Thyroid gland (tissue), 4 donors: ENCODE measurements around the gene PXN.

Source experiments
- CTCF ChIP-seq, 6 experiments: fragments of 200-600 bp in 3 of 6; fragments of 450-650 bp in 3 of 6; sonication (generic) in 3 of 6; IDR thresholded peaks; one replicate each; pipeline ENCODE4 v1.5.1; 2016 to 2019; ENCODE audit warnings: antibody characterized with exemption in 6 of 6, mild to moderate bottlenecking in 2 of 6, inconsistent platforms in 1 of 6, moderate library complexity in 1 of 6
- POLR2A ChIP-seq, 2 donors: fragments of 450-650 bp; IDR thresholded peaks; one replicate each; pipeline ENCODE4 v1.6.1; 2017; ENCODE audit warnings: antibody characterized with exemption in 2 of 2, mild to moderate bottlenecking in 2 of 2, moderate library complexity in 1 of 2

DNA sequence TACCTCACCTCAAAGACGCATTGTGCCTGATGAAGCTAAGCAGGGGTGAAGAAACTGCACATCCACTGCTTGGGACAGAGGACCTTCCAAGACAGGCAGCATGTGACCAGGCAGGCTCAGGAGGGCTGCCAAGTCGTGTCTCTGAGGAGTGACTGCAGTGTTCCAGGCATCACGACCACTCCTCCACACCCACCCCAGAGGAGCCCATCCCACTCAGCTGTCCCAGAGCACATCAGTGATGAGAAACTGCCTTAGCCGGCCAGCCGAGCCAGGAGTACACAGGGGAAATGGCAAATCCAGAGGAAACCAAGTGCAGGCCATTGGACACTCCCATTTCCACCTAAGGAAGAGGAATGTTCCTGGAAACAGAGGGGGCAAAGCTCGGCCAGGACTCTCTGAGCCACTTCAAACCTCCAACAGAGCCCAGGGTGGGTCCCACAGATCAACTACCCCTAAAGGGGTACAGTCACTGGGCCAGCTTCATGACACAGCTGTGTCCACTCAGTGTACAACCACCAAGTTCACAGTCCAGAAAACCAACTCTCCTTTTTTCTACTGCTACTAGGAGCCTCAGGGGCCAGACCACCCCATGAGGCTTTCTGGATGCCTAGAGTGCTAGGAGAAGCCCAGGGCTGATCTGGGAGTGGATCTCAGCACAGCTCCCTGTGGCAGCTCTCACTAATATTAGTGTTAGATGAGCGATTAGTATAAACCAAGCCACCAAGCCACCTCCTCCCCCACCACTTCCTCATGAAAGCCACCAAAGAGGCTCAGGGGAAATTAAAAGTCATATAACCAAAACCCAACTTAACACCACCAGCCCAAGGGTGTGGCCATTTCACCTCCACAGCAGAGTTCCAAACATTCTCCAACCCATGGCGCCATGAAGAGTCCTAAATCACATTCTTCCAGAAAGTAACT, 15.4 kb downstream of the PXN start:
- TF ChIP-seq CTCF (IDR thresholded peaks at IDR 0.05) (no peak), POLR2A (IDR thresholded peaks at IDR 0.05) (no peak)
